Smooth muscle cell (in vitro differentiated cells): Measurements from ENCODE around the gene PRKACB. TPM values are rescaled to one million over a fixed set of nuclear protein-coding genes. Genes with fewer than 3 reads are reported as not detected.

Experiments used
- DNase-seq: peaks from one replicate; lab custom pipeline; 2025; ENCODE audit not compliant: unreplicated experiment; lab: John Stamatoyannopoulos, UW
- H2AFZ ChIP-seq: fragments of 200-600 bp; sonication (generic); 2 replicates; pipeline ENCODE4 v1.6.0; 2016; ENCODE audit warnings: antibody characterized with exemption, low read depth, mild to moderate bottlenecking
- H3F3A ChIP-seq: fragments of 200-600 bp; sonication (generic); 2 replicates; pipeline ENCODE4 v1.6.0; 2017; ENCODE audit warnings: antibody characterized with exemption, low read depth
- H3K27ac ChIP-seq: fragments of 200-600 bp; sonication (generic); 2 replicates; pipeline ENCODE4 v1.5.1; 2016; ENCODE audit warnings: low read depth, mild to moderate bottlenecking
- H3K27me3 ChIP-seq: fragments of 200-600 bp; sonication (generic); 2 replicates; pipeline ENCODE4 v1.6.1; 2016; ENCODE audit warnings: low read depth, mild to moderate bottlenecking
- H3K36me3 ChIP-seq: fragments of 200-600 bp; sonication (generic); 2 replicates; pipeline ENCODE4 v1.5.1; 2016; ENCODE audit warnings: low read depth
- H3K4me1 ChIP-seq: fragments of 200-600 bp; sonication (generic); 2 replicates; pipeline ENCODE4 v1.5.1; 2016; ENCODE audit warnings: low read depth
- H3K4me2 ChIP-seq: fragments of 200-600 bp; sonication (generic); 2 replicates; pipeline ENCODE4 v1.6.0; 2016; ENCODE audit warnings: mild to moderate bottlenecking
- H3K4me3 ChIP-seq: fragments of 200-600 bp; sonication (generic); 2 replicates; pipeline ENCODE4 v1.5.1; 2016; ENCODE audit warnings: mild to moderate bottlenecking
- H3K79me2 ChIP-seq: fragments of 200-600 bp; sonication (generic); 2 replicates; pipeline ENCODE4 v1.6.0; 2016; ENCODE audit warnings: low read depth, mild to moderate bottlenecking
- H3K9ac ChIP-seq: fragments of 200-600 bp; sonication (generic); 2 replicates; pipeline ENCODE4 v1.6.0; 2016; ENCODE audit warnings: low read depth
- H3K9me3 ChIP-seq: fragments of 200-600 bp; sonication (generic); replicated peaks from 2 replicates; pipeline ENCODE4 v1.5.1; 2016; ENCODE audit warnings: low read depth
- H4K20me1 ChIP-seq: fragments of 200-600 bp; sonication (generic); 2 replicates; pipeline ENCODE4 v1.6.0; 2016; ENCODE audit warnings: low read depth
- CTCF ChIP-seq: fragments of 200-600 bp; sonication (generic); IDR thresholded peaks from 2 replicates; pipeline ENCODE4 v1.5.1; 2017; ENCODE audit warnings: borderline replicate concordance, mild to moderate bottlenecking, antibody characterized with exemption; ENCODE audit not compliant: insufficient read depth, poor library complexity, severe bottlenecking
- WGBS: methylation state at CpG from one replicate; pipeline ENCODE4 v1.1.7; 2016; ENCODE audit warnings: low lambda C conversion rate; 5-methylcytosine and 5-hydroxymethylcytosine counted together
- polyA plus RNA-seq: library from polyadenylated mRNA; unstranded; fragments of >200 nt; fragmentation: Nextera tagmentation; extraction: Ambion mirVana; gene quantifications from 2 replicates; pipeline ENCODE4 v1.2.1, GENCODE V29; 2016
- total RNA-seq: library from RNA; depleted of rRNA; stranded (reverse); fragments of >200 nt; gene quantifications from 2 replicates; pipeline ENCODE4 v1.2.3, GENCODE V29; 2014

The PRKACB gene
- total and polyA plus RNA-seq, 2 experiments from 2014 or later = 18.8 to 42.3 TPM

GRCh38 chr1:84164567-84165021, 20.5 kb downstream of the PRKACB start:
- Histone ChIP-seq H2AFZ (no peak overlapping the region), H3K27ac (no peak overlapping the region), H3K27me3 (no peaks in the 10 kb centered on the region), H3K79me2 (peaks cover 19% of the 10 kb centered on the region), H3K9me3 (no peaks in the 10 kb centered on the region), H3F3A (no peaks in the 10 kb centered on the region), H3K9ac (no peak overlapping the region), H3K4me1 (no peaks in the 10 kb centered on the region), H4K20me1 (no peaks in the 10 kb centered on the region), H3K4me2 (no peak overlapping the region), H3K4me3 (no peak overlapping the region), H3K36me3 (no peaks in the 10 kb centered on the region)
- TF ChIP-seq CTCF = no peak
- no peak for DNase-seq
- 90% methylated on average over 6 of the region's 6 CpGs for WGBS

- no peak overlapping the region for H3K4me3 ChIP-seq
- no peaks in the 10 kb centered on the region for H4K20me1 ChIP-seq
- H3K4me1 ChIP-seq = no peaks in the 10 kb centered on the region
- no peak for TF ChIP-seq CTCF
- H3K9me3 ChIP-seq = no peaks in the 10 kb centered on the region
- H3K4me2 ChIP-seq = no peak overlapping the region
- H3K27me3 ChIP-seq = no peaks in the 10 kb centered on the region
- no peaks in the 10 kb centered on the region for H3K36me3 ChIP-seq
- no peak overlapping the region for H3K27ac ChIP-seq
- H3F3A ChIP-seq = no peaks in the 10 kb centered on the region
- peaks cover 19% of the 10 kb centered on the region for H3K79me2 ChIP-seq
- H3K9ac ChIP-seq = no peak overlapping the region
- H2AFZ ChIP-seq = no peak overlapping the region
- 100% methylated on average over 1 of the region's 1 CpG for whole genome bisulfite sequencing
- DNase-seq = no peak
Measured at GRCh38 chr1:84165601-84166000, 21.5 kb downstream of the PRKACB start.

- no peak for TF ChIP-seq CTCF
- no peak overlapping the region for H3K27ac ChIP-seq
- no peak overlapping the region for H3K4me2 ChIP-seq
- no peak for DNase-seq
- no peaks in the 10 kb centered on the region for H3K9me3 ChIP-seq
- no peak overlapping the region for H3K9ac ChIP-seq
- H2AFZ ChIP-seq = no peak overlapping the region
- H3K4me1 ChIP-seq = no peaks in the 10 kb centered on the region
- no peaks in the 10 kb centered on the region for H3F3A ChIP-seq
- H3K36me3 ChIP-seq = no peaks in the 10 kb centered on the region
- no peaks in the 10 kb centered on the region for H3K27me3 ChIP-seq
- H3K79me2 ChIP-seq = peaks cover 10% of the 10 kb centered on the region
- H4K20me1 ChIP-seq = no peaks in the 10 kb centered on the region
- 89% methylated on average over 1 of the region's 1 CpG for WGBS
- no peak overlapping the region for H3K4me3 ChIP-seq
Measured at GRCh38 chr1:84166797-84167196, 22.7 kb downstream of the PRKACB start.

DNA sequence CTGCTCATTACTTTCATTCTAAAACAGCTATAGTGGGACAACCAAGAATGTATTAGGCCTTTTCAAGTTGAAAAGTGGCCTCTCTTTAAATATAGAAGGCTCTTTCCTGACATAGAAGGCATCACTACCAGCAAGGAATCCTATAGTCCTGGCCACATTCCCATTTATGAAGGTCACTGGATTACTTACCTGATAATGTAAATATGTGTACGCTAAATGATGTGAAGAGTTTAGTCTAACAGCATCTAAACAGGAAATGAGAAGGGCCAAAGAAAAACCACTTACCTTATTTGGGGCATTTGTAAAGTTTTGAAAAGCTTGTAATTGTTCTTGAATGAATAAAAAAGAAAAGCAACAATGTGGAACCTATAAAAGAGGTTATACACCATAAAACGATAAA, 24.7 kb downstream of the PRKACB start:
- no peak overlapping the region for H3K4me2 ChIP-seq
- no peaks in the 10 kb centered on the region for H4K20me1 ChIP-seq
- no peak overlapping the region for H2AFZ ChIP-seq
- no peaks in the 10 kb centered on the region for H3K27me3 ChIP-seq
- H3K4me3 ChIP-seq = no peak overlapping the region
- H3K9ac ChIP-seq = no peak overlapping the region
- H3K9me3 ChIP-seq = no peaks in the 10 kb centered on the region
- TF ChIP-seq CTCF = no peak
- H3K4me1 ChIP-seq = no peaks in the 10 kb centered on the region
- H3K79me2 ChIP-seq = peaks cover 4% of the 10 kb centered on the region
- no peaks in the 10 kb centered on the region for H3K36me3 ChIP-seq
- WGBS = 81% methylated on average over 2 of the region's 2 CpGs
- DNase-seq = no peak
- H3K27ac ChIP-seq = no peak overlapping the region
- H3F3A ChIP-seq = peaks cover 5% of the 10 kb centered on the region
